Choroid plexus epithelial cell (primary cell): ENCODE data around the gene PLOD3.

Source experiments
- DNase-seq: peaks from one replicate; pipeline ENCODE4 v3.0.0-alpha.2; 2010; ENCODE audit warnings: low read depth
- H3K4me3 ChIP-seq: 2 replicates; pipeline ENCODE4 v1.5.1; 2011; ENCODE audit warnings: low read depth, mild to moderate bottlenecking, control low read depth, low read length, moderate library complexity
- TF ChIP-seq, protein P1 (sequence below): conservative IDR thresholded peaks from 2 replicates; pipeline ENCODE4 v1.5.1; 2011; ENCODE audit warnings: low read depth, mild to moderate bottlenecking, control low read depth, inconsistent platforms, low read length, moderate library complexity

Gene PLOD3

DNA sequence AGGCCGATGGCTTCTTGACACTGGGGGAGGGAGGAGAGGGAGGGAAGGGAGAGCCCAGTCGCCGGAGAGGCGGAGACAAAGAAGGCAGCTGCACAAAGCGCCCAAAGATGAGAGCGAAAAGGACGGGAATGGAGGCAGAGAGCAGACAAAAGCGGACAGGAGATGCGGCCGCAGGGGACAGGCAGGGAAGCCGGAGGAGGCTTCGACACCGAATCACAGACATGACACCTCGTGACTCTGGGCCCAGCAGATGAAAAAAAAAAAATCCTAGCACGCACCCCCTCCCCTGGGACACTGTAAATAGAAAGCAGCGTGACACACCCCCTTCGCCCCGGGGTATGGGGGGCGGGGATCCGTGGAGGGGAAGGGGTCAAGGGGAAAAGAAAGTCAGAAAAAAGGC, 38.3 kb downstream of the PLOD3 start:
- no peak overlapping the region for H3K4me3 ChIP-seq
- no peak for DNase-seq
- TF ChIP-seq, protein P1, sequence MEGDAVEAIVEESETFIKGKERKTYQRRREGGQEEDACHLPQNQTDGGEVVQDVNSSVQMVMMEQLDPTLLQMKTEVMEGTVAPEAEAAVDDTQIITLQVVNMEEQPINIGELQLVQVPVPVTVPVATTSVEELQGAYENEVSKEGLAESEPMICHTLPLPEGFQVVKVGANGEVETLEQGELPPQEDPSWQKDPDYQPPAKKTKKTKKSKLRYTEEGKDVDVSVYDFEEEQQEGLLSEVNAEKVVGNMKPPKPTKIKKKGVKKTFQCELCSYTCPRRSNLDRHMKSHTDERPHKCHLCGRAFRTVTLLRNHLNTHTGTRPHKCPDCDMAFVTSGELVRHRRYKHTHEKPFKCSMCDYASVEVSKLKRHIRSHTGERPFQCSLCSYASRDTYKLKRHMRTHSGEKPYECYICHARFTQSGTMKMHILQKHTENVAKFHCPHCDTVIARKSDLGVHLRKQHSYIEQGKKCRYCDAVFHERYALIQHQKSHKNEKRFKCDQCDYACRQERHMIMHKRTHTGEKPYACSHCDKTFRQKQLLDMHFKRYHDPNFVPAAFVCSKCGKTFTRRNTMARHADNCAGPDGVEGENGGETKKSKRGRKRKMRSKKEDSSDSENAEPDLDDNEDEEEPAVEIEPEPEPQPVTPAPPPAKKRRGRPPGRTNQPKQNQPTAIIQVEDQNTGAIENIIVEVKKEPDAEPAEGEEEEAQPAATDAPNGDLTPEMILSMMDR, result no peak

DNA sequence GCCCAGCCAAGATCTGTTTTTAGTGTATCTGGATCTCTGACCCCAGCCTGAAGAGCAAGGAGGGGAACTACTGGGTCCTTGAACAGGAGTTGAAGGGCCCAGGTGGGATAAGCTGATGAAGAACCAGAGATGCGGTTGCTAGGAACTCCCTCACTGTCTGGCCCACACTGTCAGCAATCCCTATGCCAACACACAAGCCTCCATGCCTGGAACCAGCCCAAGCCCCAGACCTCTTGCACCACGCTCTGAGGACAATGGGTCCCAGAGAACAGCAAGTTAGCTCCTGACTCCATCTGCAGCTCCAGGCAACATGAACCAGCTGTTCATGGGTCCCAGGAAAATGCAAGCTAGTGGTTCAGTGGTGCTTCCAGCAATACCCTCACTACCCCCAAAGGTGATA, 39.7 kb downstream of the PLOD3 start:
- TF ChIP-seq, protein P1, result no peak
- no peak for DNase-seq
- H3K4me3 ChIP-seq, result no peak overlapping the region

DNA sequence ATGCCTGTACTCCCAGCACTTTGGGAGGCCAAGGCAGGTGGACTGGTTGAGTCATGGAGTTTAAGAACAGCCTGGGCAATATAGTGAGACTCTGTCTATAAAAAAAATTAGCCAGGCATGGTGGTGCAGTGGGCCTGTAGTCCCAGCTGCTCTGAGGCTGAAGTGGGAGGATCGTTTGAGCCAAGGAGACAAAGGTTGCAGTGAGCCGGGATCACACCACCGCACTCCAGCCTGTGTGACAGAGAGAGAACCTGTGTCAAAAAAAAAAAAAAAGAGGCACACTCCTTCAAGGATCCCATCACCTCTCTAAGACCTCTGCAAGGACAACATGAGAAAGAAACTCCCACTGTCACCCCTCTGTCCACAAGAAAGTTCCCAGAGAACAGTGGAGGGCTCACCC, 41.7 kb downstream of the PLOD3 start:
- no peak overlapping the region for H3K4me3 ChIP-seq
- DNase-seq, result no peak
- TF ChIP-seq, protein P1, result no peak

DNA sequence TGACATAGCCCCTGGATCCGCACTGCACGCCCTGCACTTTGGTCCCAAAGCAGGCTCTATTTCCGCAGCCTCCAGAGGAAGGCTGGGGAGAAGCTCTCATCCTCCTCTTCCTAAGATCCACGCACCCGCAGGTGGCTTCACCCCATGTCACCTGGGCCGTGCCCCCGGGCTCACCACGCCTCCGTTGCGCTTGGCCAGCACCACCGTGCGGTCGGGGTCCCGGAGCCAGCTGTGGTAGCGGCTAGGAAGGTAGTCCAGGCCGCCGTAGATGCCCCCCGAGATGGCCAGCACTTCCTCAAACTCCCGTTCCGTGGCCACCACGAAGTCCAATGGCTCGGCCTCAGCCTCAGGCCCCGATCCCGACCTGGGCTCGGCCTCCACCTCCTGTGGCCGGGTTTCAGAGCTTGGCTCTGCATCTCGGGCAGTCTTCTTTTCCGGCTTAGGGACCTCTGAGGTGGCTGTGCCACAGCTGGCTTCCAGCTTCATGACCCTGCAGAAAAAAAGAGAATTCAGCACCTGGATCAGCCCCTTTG, 43.0 kb downstream of the PLOD3 start:
- H3K4me3 ChIP-seq, result no peak overlapping the region
- no peak for DNase-seq
- TF ChIP-seq, protein P1, result no peak

DNA sequence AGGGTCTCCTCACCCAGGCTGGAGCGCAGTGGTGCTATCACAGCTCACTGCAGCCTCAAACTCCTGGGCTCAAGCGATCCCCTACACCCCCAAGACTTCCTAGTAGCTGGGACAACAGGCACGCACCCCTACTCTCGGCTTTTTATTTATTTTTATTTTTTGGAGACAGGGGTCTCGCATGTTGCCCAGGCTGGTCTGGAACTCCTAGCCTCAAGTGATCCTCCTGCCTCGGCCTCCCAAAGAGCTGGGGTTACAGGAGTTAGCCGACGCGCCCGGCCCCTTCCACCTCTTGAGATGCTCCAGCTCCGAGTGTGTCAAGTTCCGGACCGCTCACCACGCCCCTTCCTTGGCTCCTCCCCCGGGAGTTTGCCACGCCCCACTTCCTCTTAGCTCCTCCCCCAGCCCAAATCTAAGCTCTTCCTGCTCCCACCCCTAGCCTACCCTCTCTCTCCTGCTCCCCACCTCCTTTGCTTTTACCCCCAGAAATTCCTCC, 43.6 kb downstream of the PLOD3 start:
- H3K4me3 ChIP-seq, result no peak overlapping the region
- TF ChIP-seq, protein P1, result no peak
- DNase-seq, result peak; percentile 51

DNA sequence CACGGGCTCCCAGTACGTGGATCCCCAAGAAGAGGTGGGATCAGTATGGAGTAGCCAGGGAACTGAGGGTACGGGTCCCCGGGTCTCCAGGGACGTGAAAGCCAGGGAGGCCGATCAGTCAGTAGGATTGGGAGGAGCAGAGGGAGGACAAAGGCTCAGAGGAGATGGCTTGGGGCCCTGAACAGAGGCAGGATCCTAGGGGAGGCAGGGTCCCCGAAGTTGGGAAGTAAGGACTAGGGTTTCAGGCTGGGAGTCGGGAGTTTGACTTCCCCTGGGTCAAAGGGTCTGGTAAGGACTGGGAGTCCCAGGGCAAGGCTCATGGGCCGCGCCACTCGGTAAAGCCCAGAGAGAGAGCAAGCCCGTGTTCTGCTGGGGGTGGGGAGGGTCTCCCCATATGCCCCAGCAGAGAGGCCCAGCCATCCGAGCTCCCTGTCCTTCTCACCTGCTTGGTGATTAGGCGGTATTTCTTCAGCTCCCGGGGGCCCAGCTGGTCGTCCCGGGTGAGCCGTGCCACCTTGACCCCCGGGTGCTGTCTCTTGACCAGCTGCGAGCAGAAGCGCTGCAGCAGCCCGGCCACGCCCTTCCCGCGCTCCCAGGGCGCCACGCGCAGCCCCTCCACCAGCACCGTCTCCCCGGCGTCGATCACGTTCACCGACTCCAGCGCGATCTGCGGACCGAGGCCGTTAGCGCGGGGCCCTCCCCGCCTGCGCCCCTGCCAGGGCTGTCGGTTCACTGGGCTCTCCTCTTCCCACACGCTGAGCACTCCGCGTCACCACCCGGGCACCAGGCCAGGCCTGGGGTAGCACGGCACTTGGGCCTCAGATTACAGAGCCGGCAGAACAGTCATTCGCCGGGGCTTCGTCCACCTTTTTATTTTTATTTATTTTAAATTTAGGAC, 44.3 kb downstream of the PLOD3 start:
- TF ChIP-seq, protein P1, result no peak
- H3K4me3 ChIP-seq, result peak overlapping the region; percentile 32
- DNase-seq, result peak; percentile 77
